Fibroblast of mammary gland (primary cell): Measurements from ENCODE around the gene ACO2.
A peak's percentile ranks its signal among the peaks of the same experiment; 100 is the strongest.
"Not testable (repeated sequence)": the region's sequence is repeated elsewhere in the genome, so short reads cannot be mapped to it uniquely, and the experiment has no call there.

Experiments
- DNase-seq: peaks from one replicate; pipeline ENCODE4 v3.0.0-alpha.2; 2010; ENCODE audit warnings: low read depth
- H3K4me3 ChIP-seq: 2 replicates; pipeline ENCODE4 v1.5.1; 2011; ENCODE audit warnings: low read depth, mild to moderate bottlenecking, low read length, moderate library complexity; ENCODE audit not compliant: control insufficient read depth
- CTCF ChIP-seq: conservative IDR thresholded peaks from 2 replicates; pipeline ENCODE4 v1.5.1; 2011; ENCODE audit warnings: low read depth, low read length, inconsistent platforms; ENCODE audit not compliant: control insufficient read depth, insufficient read depth

The ACO2 gene

GRCh38 chr22:41459431-41459830, 9.5 kb upstream of the ACO2 start:
- no peak for DNase-seq
- no peak for TF ChIP-seq CTCF
- H3K4me3 ChIP-seq = no peak overlapping the region

- DNase-seq, H3K4me3 ChIP-seq: not testable (repeated sequence)
These were observed 8.8 kb upstream of the ACO2 start for GRCh38 chr22:41460071-41460470.

- DNase-seq = no peak
- no peak for TF ChIP-seq CTCF
- no peak overlapping the region for H3K4me3 ChIP-seq
These were observed 7.0 kb upstream of the ACO2 start for GRCh38 chr22:41461901-41462300.

GRCh38 chr22:41469218-41469851, 418 bp downstream of the ACO2 start:
- DNase-seq = peak; percentile 11
- TF ChIP-seq CTCF = no peak
- peak overlapping the region; percentile 93 for H3K4me3 ChIP-seq

GRCh38 chr22:41470886-41471285, 2.0 kb downstream of the ACO2 start:
- no peak overlapping the region for H3K4me3 ChIP-seq
- no peak for TF ChIP-seq CTCF
- no peak for DNase-seq

- no peak overlapping the region for H3K4me3 ChIP-seq
- no peak for TF ChIP-seq CTCF
- DNase-seq = no peak
These were observed 2.7 kb downstream of the ACO2 start for GRCh38 chr22:41471568-41471967.

- no peak for DNase-seq
- no peak overlapping the region for H3K4me3 ChIP-seq
- no peak for TF ChIP-seq CTCF
These were observed 6.0 kb downstream of the ACO2 start for GRCh38 chr22:41474872-41475451.
